GM08714 (cell line): Measurements from ENCODE around the gene HADHA.

Experiments used
- H3K4me3 ChIP-seq: fragments of 200-500 bp; sonication (Bioruptor generic); 2 replicates; pipeline ENCODE4 v1.5.1; 2014; ENCODE audit warnings: mild to moderate bottlenecking, low read length, inconsistent platforms
- ZNF274 ChIP-seq: IDR thresholded peaks from 2 replicates; pipeline ENCODE4 v1.6.1; 2012; ENCODE audit warnings: mild to moderate bottlenecking, low read depth, low read length

The HADHA gene

GRCh38 chr2:26229595-26229994 lies 14.8 kb downstream of the HADHA start:
- H3K4me3 ChIP-seq, result no peak overlapping the region
- no peak for TF ChIP-seq ZNF274

GRCh38 chr2:26224095-26224494 lies 20.3 kb downstream of the HADHA start:
- TF ChIP-seq ZNF274, result no peak
- H3K4me3 ChIP-seq, result no peak overlapping the region

- no peak for TF ChIP-seq ZNF274
- no peak overlapping the region for H3K4me3 ChIP-seq
These were observed 21.4 kb downstream of the HADHA start for GRCh38 chr2:26223018-26223417.

- TF ChIP-seq ZNF274, result no peak
- no peak overlapping the region for H3K4me3 ChIP-seq
These were observed 26.7 kb downstream of the HADHA start for GRCh38 chr2:26217720-26218119.

GRCh38 chr2:26216587-26216986 lies 27.8 kb downstream of the HADHA start:
- TF ChIP-seq ZNF274, result no peak
- no peak overlapping the region for H3K4me3 ChIP-seq

- H3K4me3 ChIP-seq, result no peak overlapping the region
- no peak for TF ChIP-seq ZNF274
These were observed 28.6 kb downstream of the HADHA start for GRCh38 chr2:26215833-26216232.

- TF ChIP-seq ZNF274, result no peak
- H3K4me3 ChIP-seq, result no peak overlapping the region
These were observed 29.7 kb downstream of the HADHA start for GRCh38 chr2:26214759-26215158.

GRCh38 chr2:26212011-26212410 lies 32.4 kb downstream of the HADHA start:
- H3K4me3 ChIP-seq, result no peak overlapping the region
- TF ChIP-seq ZNF274, result no peak

- H3K4me3 ChIP-seq, result no peak overlapping the region
- TF ChIP-seq ZNF274, result no peak
These were observed 40.5 kb downstream of the HADHA start for GRCh38 chr2:26203906-26204305.

GRCh38 chr2:26202981-26203490 lies 41.4 kb downstream of the HADHA start:
- no peak overlapping the region for H3K4me3 ChIP-seq
- no peak for TF ChIP-seq ZNF274

- no peak overlapping the region for H3K4me3 ChIP-seq
- no peak for TF ChIP-seq ZNF274
These were observed 46.9 kb downstream of the HADHA start for GRCh38 chr2:26197516-26197915.

- TF ChIP-seq ZNF274, result no peak
- H3K4me3 ChIP-seq, result no peak overlapping the region
These were observed 47.6 kb downstream of the HADHA start for GRCh38 chr2:26196683-26197418.

- H3K4me3 ChIP-seq, result no peak overlapping the region
- no peak for TF ChIP-seq ZNF274
These were observed 49.1 kb downstream of the HADHA start for GRCh38 chr2:26195040-26195984.

- no peak for TF ChIP-seq ZNF274
- no peak overlapping the region for H3K4me3 ChIP-seq
These were observed 50.7 kb downstream of the HADHA start for GRCh38 chr2:26193578-26194231.
